GM12874 (cell line): Measurements from ENCODE around the gene BIRC2.

ENCODE experiments used
- CTCF ChIP-seq: IDR thresholded peaks from 2 replicates; pipeline ENCODE4 v1.5.1; 2011; ENCODE audit warnings: low read depth, mild to moderate bottlenecking, control low read depth, low read length, moderate library complexity; ENCODE audit not compliant: insufficient read depth

BIRC2 gene

GRCh38 chr11:102413497-102413896 lies 66.5 kb downstream of the BIRC2 start:
- no peak for TF ChIP-seq CTCF

DNA sequence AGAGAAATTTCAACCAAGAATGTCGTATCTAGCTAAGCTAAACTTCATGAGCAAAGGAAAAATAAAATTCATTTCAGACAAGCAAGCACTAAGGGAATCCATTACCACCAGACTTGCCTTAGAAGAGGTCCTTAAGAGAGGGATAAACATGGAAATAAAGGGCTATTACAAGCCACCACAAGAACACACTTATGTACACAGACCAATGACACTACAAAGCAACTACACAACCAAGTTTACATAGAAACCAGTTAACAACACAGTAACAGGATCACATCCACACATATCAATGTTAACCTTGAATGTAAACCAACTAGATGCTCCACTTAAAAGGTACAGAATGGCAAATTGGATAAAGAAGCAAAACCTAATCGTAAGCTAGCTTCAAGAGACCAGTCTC lies 67.5 kb downstream of the BIRC2 start:
- no peak for TF ChIP-seq CTCF

DNA sequence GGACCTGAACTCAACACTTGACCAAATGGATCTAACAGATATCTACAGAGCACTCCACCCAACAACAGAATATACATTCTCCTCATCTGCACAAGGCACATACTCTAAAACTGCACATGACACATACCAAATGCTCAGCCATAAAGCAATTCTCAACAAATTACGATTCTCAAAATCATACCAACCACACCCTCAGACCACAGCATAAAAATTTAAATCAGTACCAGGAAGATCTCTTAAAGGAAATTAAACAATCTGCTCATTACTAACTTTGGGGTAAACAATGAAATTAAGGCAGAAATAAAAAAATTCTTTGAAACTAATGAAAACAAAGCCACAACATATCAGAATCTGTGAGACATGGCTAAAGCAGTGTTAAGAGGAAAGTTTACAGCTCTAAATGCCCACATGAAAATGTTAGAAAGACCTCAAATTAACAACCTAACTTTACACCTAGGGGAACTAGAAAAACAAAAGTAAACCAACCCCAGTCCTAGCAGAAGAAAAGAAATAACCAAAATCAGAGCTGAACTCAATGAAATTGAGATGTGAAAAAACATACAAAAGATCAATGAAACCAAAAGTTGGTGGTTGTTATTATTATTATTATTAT lies 68.4 kb downstream of the BIRC2 start:
- no peak for TF ChIP-seq CTCF

DNA sequence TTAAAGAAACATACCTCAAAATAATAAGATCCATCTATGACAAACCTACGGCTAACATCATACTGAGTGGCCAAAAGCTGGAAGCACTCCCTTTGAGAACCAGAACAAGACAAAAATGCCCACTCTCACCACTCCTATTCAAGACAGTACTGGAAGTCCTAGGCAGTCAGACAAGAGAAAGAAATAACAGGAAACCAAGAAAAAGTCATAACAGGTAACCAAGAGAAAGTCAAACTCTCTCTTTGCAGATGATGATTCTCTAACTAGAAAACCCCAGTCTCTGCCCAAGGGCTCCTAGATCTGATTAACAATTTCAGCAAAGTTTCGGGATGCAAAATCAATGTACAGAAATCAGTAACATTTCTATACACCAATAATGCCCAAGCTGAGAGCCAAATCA lies 70.0 kb downstream of the BIRC2 start:
- no peak for TF ChIP-seq CTCF

- no peak for TF ChIP-seq CTCF
Observed at GRCh38 chr11:102419181-102419580, 72.2 kb downstream of the BIRC2 start.

- no peak for TF ChIP-seq CTCF
Observed at GRCh38 chr11:102420547-102420946, 73.5 kb downstream of the BIRC2 start.

GRCh38 chr11:102421261-102421660 lies 74.2 kb downstream of the BIRC2 start:
- TF ChIP-seq CTCF: no peak
